ENCODE data around the gene ZGLP1. TPM values are rescaled to one million over a fixed set of nuclear protein-coding genes. Genes with fewer than 3 reads are reported as not detected.

The ZGLP1 gene
- total and polyA plus RNA-seq, 7 donors = 1.1 to 6.0 (median 3.0) TPM; not detected in 1

DNA sequence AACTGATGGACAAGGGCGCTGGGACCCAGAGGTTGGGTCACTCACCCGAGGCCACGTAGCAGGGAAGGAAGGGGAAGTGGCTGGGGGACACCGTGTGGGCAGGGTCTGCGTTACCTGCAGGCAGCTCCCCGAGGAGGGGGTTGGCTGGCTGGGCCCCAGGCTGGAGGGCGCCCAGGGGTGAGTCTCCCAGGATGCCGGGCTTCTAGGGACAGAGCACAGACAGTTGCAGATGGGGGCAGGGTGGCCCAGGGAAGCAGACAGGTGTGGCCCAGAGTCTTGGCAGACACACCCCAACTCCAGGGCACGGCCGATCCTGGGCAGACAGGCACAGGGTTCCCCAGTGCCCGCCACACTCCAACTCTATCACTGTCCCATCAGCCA lies 11.8 kb upstream of the ZGLP1 start:
- intact Hi-C loops (cut with DNase I) = no loop called here
- DNase-seq = no peak
- H3K27ac ChIP-seq = no peak overlapping the region
- TF ChIP-seq, protein P1, sequence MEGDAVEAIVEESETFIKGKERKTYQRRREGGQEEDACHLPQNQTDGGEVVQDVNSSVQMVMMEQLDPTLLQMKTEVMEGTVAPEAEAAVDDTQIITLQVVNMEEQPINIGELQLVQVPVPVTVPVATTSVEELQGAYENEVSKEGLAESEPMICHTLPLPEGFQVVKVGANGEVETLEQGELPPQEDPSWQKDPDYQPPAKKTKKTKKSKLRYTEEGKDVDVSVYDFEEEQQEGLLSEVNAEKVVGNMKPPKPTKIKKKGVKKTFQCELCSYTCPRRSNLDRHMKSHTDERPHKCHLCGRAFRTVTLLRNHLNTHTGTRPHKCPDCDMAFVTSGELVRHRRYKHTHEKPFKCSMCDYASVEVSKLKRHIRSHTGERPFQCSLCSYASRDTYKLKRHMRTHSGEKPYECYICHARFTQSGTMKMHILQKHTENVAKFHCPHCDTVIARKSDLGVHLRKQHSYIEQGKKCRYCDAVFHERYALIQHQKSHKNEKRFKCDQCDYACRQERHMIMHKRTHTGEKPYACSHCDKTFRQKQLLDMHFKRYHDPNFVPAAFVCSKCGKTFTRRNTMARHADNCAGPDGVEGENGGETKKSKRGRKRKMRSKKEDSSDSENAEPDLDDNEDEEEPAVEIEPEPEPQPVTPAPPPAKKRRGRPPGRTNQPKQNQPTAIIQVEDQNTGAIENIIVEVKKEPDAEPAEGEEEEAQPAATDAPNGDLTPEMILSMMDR (IDR thresholded peaks at IDR 0.05) = no peak
- TF ChIP-seq POLR2AphosphoS5 (IDR thresholded peaks at IDR 0.05) (no peak), POLR2A (IDR thresholded peaks at IDR 0.05) (no peak)
- H3K4me3 ChIP-seq = no peak overlapping the region
- 29 to 71% methylated on average over 11 of the region's 11 CpGs for WGBS, 2 donors
- H3K36me3 ChIP-seq = peaks cover 46 to 100% (median 78%) of the 10 kb centered on the region in 4 donors
- no peaks in the 10 kb centered on the region for H3K27me3 ChIP-seq
- H3K4me1 ChIP-seq = peaks cover 0 to under 1% (median 0%) of the 10 kb centered on the region in 4 donors
- H3K9me3 ChIP-seq = no peaks in the 10 kb centered on the region

- intact Hi-C loops (cut with DNase I) = no loop called here
- no peaks in the 10 kb centered on the region for H3K9me3 ChIP-seq
- TF ChIP-seq, protein P1 (IDR thresholded peaks at IDR 0.05) = no peak
- TF ChIP-seq POLR2AphosphoS5 (IDR thresholded peaks at IDR 0.05) = no peak
- no peaks in the 10 kb centered on the region for H3K27me3 ChIP-seq
- 88 to 93% methylated on average over 32 of the region's 32 CpGs for WGBS, 2 donors
- no peak overlapping the region for H3K27ac ChIP-seq
- peaks cover 40 to 94% (median 74%) of the 10 kb centered on the region in 4 donors for H3K36me3 ChIP-seq
- H3K4me1 ChIP-seq = peaks cover 0 to 7% (median 6%) of the 10 kb centered on the region in 4 donors
- no peak for DNase-seq
- no peak overlapping the region for H3K4me3 ChIP-seq
These were observed 11.2 kb upstream of the ZGLP1 start for GRCh38 chr19:10320602-10321416.

GRCh38 chr19:10318807-10319682 lies 9.4 kb upstream of the ZGLP1 start:
- Histone ChIP-seq H3K4me1 (peaks cover 0 to 18% (median 13%) of the 10 kb centered on the region in 4 donors), H3K36me3 (peaks cover 34 to 76% (median 57%) of the 10 kb centered on the region in 4 donors), H3K9me3 (no peaks in the 10 kb centered on the region), H3K27ac (no peak overlapping the region), H3K27me3 (no peaks in the 10 kb centered on the region), H3K4me3 (no peak overlapping the region)
- TF ChIP-seq, protein P1 (IDR thresholded peaks at IDR 0.05) = no peak
- TF ChIP-seq POLR2A (IDR thresholded peaks at IDR 0.05) = no peak
- no peak for TF ChIP-seq EP300 (IDR thresholded peaks at IDR 0.05)
- no peak for TF ChIP-seq POLR2AphosphoS5 (IDR thresholded peaks at IDR 0.05)
- WGBS, 2 donors = 93 to 94% methylated on average over 13 of the region's 13 CpGs
- DNase-seq = no peak
- intact Hi-C loops (cut with DNase I) = no loop called here

- Histone ChIP-seq H3K27me3 (no peaks in the 10 kb centered on the region), H3K27ac (no peak overlapping the region), H3K9me3 (no peaks in the 10 kb centered on the region), H3K36me3 (peaks cover 34 to 67% (median 49%) of the 10 kb centered on the region in 4 donors), H3K4me3 (no peak overlapping the region), H3K4me1 (peaks cover 0 to 18% (median 13%) of the 10 kb centered on the region in 4 donors)
- intact Hi-C loops (cut with DNase I) = no loop called here
- TF ChIP-seq POLR2A (IDR thresholded peaks at IDR 0.05) (no peak), EP300 (IDR thresholded peaks at IDR 0.05) (no peak), POLR2AphosphoS5 (IDR thresholded peaks at IDR 0.05) (no peak)
- TF ChIP-seq, protein P1 (IDR thresholded peaks at IDR 0.05) = no peak
- 92 to 94% methylated on average over 15 of the region's 15 CpGs for WGBS, 2 donors
- no peak for DNase-seq
These were observed 8.3 kb upstream of the ZGLP1 start for GRCh38 chr19:10317857-10318462.
